ENCODE results near the gene ASTN2. TPM values are rescaled to one million over a fixed set of nuclear protein-coding genes. Genes with fewer than 3 reads are reported as not detected.

ASTN2 gene
- total RNA-seq, 1 donor from 2014 or later: 2.3 TPM

- DNase-seq (ENCODE audit: low spot score in 2 of 2): no peak
- no peaks in the 10 kb centered on the region for H3K36me3 ChIP-seq
- no peaks in the 10 kb centered on the region for H3K27me3 ChIP-seq
- no peaks in the 10 kb centered on the region for H3K9me3 ChIP-seq
- intact Hi-C loops (cut with DNase I): loop anchor here (1.0 kb wide), 1 partner anchor 530 kb away; no protein-coding TSS in a partner anchor
- peak overlapping the region; percentile 69 to 81 for H3K4me3 ChIP-seq
- H3K27ac ChIP-seq: peak overlapping the region; percentile 66 to 81
- TF ChIP-seq, protein P1, sequence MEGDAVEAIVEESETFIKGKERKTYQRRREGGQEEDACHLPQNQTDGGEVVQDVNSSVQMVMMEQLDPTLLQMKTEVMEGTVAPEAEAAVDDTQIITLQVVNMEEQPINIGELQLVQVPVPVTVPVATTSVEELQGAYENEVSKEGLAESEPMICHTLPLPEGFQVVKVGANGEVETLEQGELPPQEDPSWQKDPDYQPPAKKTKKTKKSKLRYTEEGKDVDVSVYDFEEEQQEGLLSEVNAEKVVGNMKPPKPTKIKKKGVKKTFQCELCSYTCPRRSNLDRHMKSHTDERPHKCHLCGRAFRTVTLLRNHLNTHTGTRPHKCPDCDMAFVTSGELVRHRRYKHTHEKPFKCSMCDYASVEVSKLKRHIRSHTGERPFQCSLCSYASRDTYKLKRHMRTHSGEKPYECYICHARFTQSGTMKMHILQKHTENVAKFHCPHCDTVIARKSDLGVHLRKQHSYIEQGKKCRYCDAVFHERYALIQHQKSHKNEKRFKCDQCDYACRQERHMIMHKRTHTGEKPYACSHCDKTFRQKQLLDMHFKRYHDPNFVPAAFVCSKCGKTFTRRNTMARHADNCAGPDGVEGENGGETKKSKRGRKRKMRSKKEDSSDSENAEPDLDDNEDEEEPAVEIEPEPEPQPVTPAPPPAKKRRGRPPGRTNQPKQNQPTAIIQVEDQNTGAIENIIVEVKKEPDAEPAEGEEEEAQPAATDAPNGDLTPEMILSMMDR (IDR thresholded peaks at IDR 0.05): no peak
- peaks cover 0 to 19% of the 10 kb centered on the region in 2 donors for H3K4me1 ChIP-seq
Observed at GRCh38 chr9:116687754-116688135, 727.1 kb downstream of the ASTN2 start.

GRCh38 chr9:116687074-116687753 is 727.6 kb downstream of the ASTN2 start, which contains the start of gene TRIM32:
Gene TRIM32 (plus strand): TSS chr9:116687305. CDS start chr9:116697743, 10,438 bp downstream.
- Histone ChIP-seq H3K4me3 (peak within 1 kb of the TSS; percentile 69 to 81), H3K4me1 (peaks cover 0 to 19% of the 10 kb centered on the region in 2 donors), H3K27me3 (no peaks in the 10 kb centered on the region), H3K36me3 (no peaks in the 10 kb centered on the region), H3K27ac (peak within 1 kb of the TSS; percentile 66 to 81), H3K9me3 (no peaks in the 10 kb centered on the region)
- TF ChIP-seq, protein P1 (IDR thresholded peaks at IDR 0.05): no peak
- intact Hi-C loops (cut with DNase I): loop anchor here (1.0 kb wide), 1 partner anchor 530 kb away; no protein-coding TSS in a partner anchor
- peak; percentile 59 to 93 for DNase-seq (ENCODE audit: low spot score in 2 of 2)

GRCh38 chr9:116686693-116687073 is 728.2 kb downstream of the ASTN2 start:
- TF ChIP-seq, protein P1 (IDR thresholded peaks at IDR 0.05): no peak
- Histone ChIP-seq H3K4me1 (peaks cover 0 to 19% of the 10 kb centered on the region in 2 donors), H3K36me3 (no peaks in the 10 kb centered on the region), H3K27me3 (no peaks in the 10 kb centered on the region), H3K9me3 (no peaks in the 10 kb centered on the region), H3K4me3 (peak overlapping the region; percentile 69 to 81), H3K27ac (peak overlapping the region; percentile 66 to 81)
- DNase-seq (ENCODE audit: low spot score in 2 of 2): no peak
- intact Hi-C loops (cut with DNase I): loop anchor here (1.0 kb wide), 1 partner anchor 529 kb away; no protein-coding TSS in a partner anchor

GRCh38 chr9:116686135-116686534 is 728.7 kb downstream of the ASTN2 start:
- Histone ChIP-seq H3K4me3 (peak overlapping the region in 1 of 2 donors; percentile 81), H3K27ac (no peak overlapping the region), H3K9me3 (no peaks in the 10 kb centered on the region), H3K36me3 (no peaks in the 10 kb centered on the region), H3K4me1 (peaks cover 0 to 19% of the 10 kb centered on the region in 2 donors), H3K27me3 (no peaks in the 10 kb centered on the region)
- intact Hi-C loops (cut with DNase I): no loop called here
- no peak for DNase-seq (ENCODE audit: low spot score in 2 of 2)
- TF ChIP-seq, protein P1 (IDR thresholded peaks at IDR 0.05): no peak

GRCh38 chr9:116685166-116685565 is 729.7 kb downstream of the ASTN2 start:
- no peak overlapping the region for H3K4me3 ChIP-seq
- no peaks in the 10 kb centered on the region for H3K27me3 ChIP-seq
- no peaks in the 10 kb centered on the region for H3K36me3 ChIP-seq
- TF ChIP-seq, protein P1 (IDR thresholded peaks at IDR 0.05): no peak
- H3K27ac ChIP-seq: no peak overlapping the region
- intact Hi-C loops (cut with DNase I): no loop called here
- no peak for DNase-seq (ENCODE audit: low spot score in 2 of 2)
- peaks cover 0 to 19% of the 10 kb centered on the region in 2 donors for H3K4me1 ChIP-seq
- H3K9me3 ChIP-seq: no peaks in the 10 kb centered on the region

Measured in ascending aorta (tissue), 2 donors.